PC-3 (cell line): ENCODE results near the gene PCNA. TPM values are rescaled to one million over a fixed set of nuclear protein-coding genes. Genes with fewer than 3 reads are reported as not detected.

ENCODE experiments used
- ATAC-seq: fragments of 200-7000 bp; cut with Tn5 transposase; 2 replicates; pipeline ENCODE4 v1.9.1; 2020; ENCODE audit warnings: mild to moderate bottlenecking, moderate library complexity
- BruUV-seq: library from RNA; stranded (reverse); fragments of 400-500 nt; replicated peaks from 2 replicates; lab custom pipeline; 2021; lab: Mats Ljungman, UMichigan
- CTCF ChIA-PET: fragments of 300-600 bp; sonication (Branson Sonifier 250); formaldehyde crosslinking; loops from one replicate; lab custom pipeline; 2022; ENCODE audit warnings: antibody characterized with exemption; lab: Charles Lee
- POLR2A ChIA-PET: fragments of 300-600 bp; sonication (Branson Sonifier 250); formaldehyde crosslinking; loops from one replicate; lab custom pipeline; 2022; ENCODE audit warnings: antibody characterized with exemption; ENCODE audit not compliant: unreplicated experiment; lab: Charles Lee
- DNase-seq: peaks from one replicate; pipeline ENCODE4 v3.0.0-alpha.2; 2015
- H2AFZ ChIP-seq: fragments of 300-600 bp; sonication (generic); 2 replicates; pipeline ENCODE4 v1.6.0; 2016; ENCODE audit warnings: antibody characterized with exemption, low read length
- H3F3A ChIP-seq: fragments of 300-600 bp; sonication (generic); one replicate; pipeline ENCODE4 v1.6.0; 2017; ENCODE audit warnings: antibody characterized with exemption, low read length, control low read depth, mild to moderate bottlenecking; ENCODE audit not compliant: unreplicated experiment
- H3K27ac ChIP-seq: fragments of 300-600 bp; sonication (generic); 2 replicates; pipeline ENCODE4 v1.5.1; 2016; ENCODE audit warnings: mild to moderate bottlenecking, low read length
- H3K27me3 ChIP-seq: fragments of 300-600 bp; sonication (generic); 2 replicates; pipeline ENCODE4 v1.6.1; 2016; ENCODE audit warnings: low read length, mixed read lengths
- H3K36me3 ChIP-seq: fragments of 300-600 bp; sonication (generic); 2 replicates; pipeline ENCODE4 v1.6.1; 2016; ENCODE audit warnings: low read depth, mixed run types, low read length, mixed read lengths
- H3K4me1 ChIP-seq: fragments of 300-600 bp; sonication (generic); 2 replicates; pipeline ENCODE4 v1.5.1; 2016; ENCODE audit warnings: low read length; ENCODE audit not compliant: insufficient read depth
- H3K4me2 ChIP-seq: fragments of 300-600 bp; sonication (generic); 2 replicates; pipeline ENCODE4 v1.6.0; 2016; ENCODE audit warnings: low read length
- H3K4me3 ChIP-seq: fragments of 300-600 bp; sonication (generic); 2 replicates; pipeline ENCODE4 v1.5.1; 2016; ENCODE audit warnings: mild to moderate bottlenecking, low read length, mixed read lengths
- H3K79me2 ChIP-seq: fragments of 300-600 bp; sonication (generic); 2 replicates; pipeline ENCODE4 v1.6.1; 2017; ENCODE audit warnings: low read length, mixed read lengths
- H3K9ac ChIP-seq: fragments of 300-600 bp; sonication (generic); 2 replicates; pipeline ENCODE4 v1.6.0; 2016; ENCODE audit warnings: mild to moderate bottlenecking, low read length
- H3K9me2 ChIP-seq: fragments of 300-600 bp; sonication (generic); replicated peaks from 2 replicates; pipeline ENCODE4 v1.6.1; 2016; ENCODE audit warnings: mixed run types, low read length, mixed read lengths
- H3K9me3 ChIP-seq: fragments of 300-600 bp; sonication (generic); 2 replicates; pipeline ENCODE4 v1.6.1; 2016; ENCODE audit warnings: low read length, mixed read lengths
- H4K20me1 ChIP-seq: fragments of 300-600 bp; sonication (generic); 2 replicates; pipeline ENCODE4 v1.6.1; 2016; ENCODE audit warnings: low read length, mixed read lengths
- CTCF ChIP-seq: fragments of 300-600 bp; sonication (generic); conservative IDR thresholded peaks from 2 replicates; pipeline ENCODE4 v1.5.1; 2017; ENCODE audit warnings: antibody characterized with exemption, low read depth, mild to moderate bottlenecking, low read length
- EZH2 ChIP-seq: fragments of 300-600 bp; sonication (generic); IDR thresholded peaks from one replicate; pipeline ENCODE4 v1.6.1; 2017; ENCODE audit warnings: antibody characterized with exemption, mild to moderate bottlenecking, low read length; ENCODE audit not compliant: unreplicated experiment
- EZH2phosphoT487 ChIP-seq: fragments of 300-600 bp; sonication (generic); IDR thresholded peaks from 2 replicates; pipeline ENCODE4 v1.6.1; 2018; ENCODE audit warnings: mild to moderate bottlenecking, antibody characterized with exemption, low read length, borderline replicate concordance
- intact Hi-C: fragments of 100-400 bp; cut with micrococcal nuclease; formaldehyde crosslinking; loops from 2 replicates; pipeline ENCODE4 v1.9.0; 2023
- total RNA-seq: library from RNA; depleted of rRNA; stranded (reverse); fragments of >200 nt; gene quantifications from 2 replicates; pipeline ENCODE4 v1.2.3, GENCODE V29; 2014

The PCNA gene
- total RNA-seq, 1 experiment from 2014 or later = 286 TPM

GRCh38 chr20:5148581-5148980 lies 28.8 kb upstream of the PCNA start:
- BruUV-seq = no TSS peak
- intact Hi-C loops = no loop called here

GRCh38 chr20:5146871-5147592 lies 27.3 kb upstream of the PCNA start:
- Histone ChIP-seq H3K79me2 (peaks cover 69% of the 10 kb centered on the region), H2AFZ (no peak overlapping the region), H3K27me3 (no peaks in the 10 kb centered on the region), H3K9ac (no peak overlapping the region), H3K4me1 (peaks cover 2% of the 10 kb centered on the region; the same call in 1 of the 2 replicates), H3K4me2 (no peak overlapping the region), H3K27ac (no peak overlapping the region), H3K9me3 (no peaks in the 10 kb centered on the region), H3K36me3 (no peaks in the 10 kb centered on the region), H3K4me3 (no peak overlapping the region), H3F3A (no peaks in the 10 kb centered on the region), H4K20me1 (no peaks in the 10 kb centered on the region), H3K9me2 (no peaks in the 10 kb centered on the region)
- intact Hi-C loops = no loop called here
- ChIA-PET CTCF (no interaction called here), POLR2A (no interaction called here)
- DNase-seq = no peak
- BruUV-seq = no TSS peak
- no peak for ATAC-seq
- TF ChIP-seq CTCF (no peak), EZH2 (no peak), EZH2phosphoT487 (no peak)

More at GRCh38 chr20:5148581-5148980, 28.8 kb upstream of the PCNA start:
- H3K9me3 ChIP-seq = no peaks in the 10 kb centered on the region
- no peaks in the 10 kb centered on the region for H4K20me1 ChIP-seq
- H3K36me3 ChIP-seq = no peaks in the 10 kb centered on the region
- H3K27me3 ChIP-seq = no peaks in the 10 kb centered on the region
- CTCF ChIA-PET = no interaction called here
- no peak for ATAC-seq
- H3K79me2 ChIP-seq = peaks cover 72% of the 10 kb centered on the region
- no peak overlapping the region for H3K4me2 ChIP-seq
- H3K4me3 ChIP-seq = no peak overlapping the region
- TF ChIP-seq CTCF (no peak), EZH2phosphoT487 (no peak), EZH2 (no peak)
- no peaks in the 10 kb centered on the region for H3F3A ChIP-seq
- POLR2A ChIA-PET = no interaction called here
- H3K9me2 ChIP-seq = no peaks in the 10 kb centered on the region
- H2AFZ ChIP-seq = no peak overlapping the region
- no peak overlapping the region for H3K27ac ChIP-seq
- no peak overlapping the region for H3K9ac ChIP-seq
- H3K4me1 ChIP-seq = peaks cover 17% of the 10 kb centered on the region
- no peak for DNase-seq

- H3K79me2 ChIP-seq = peaks cover 72% of the 10 kb centered on the region
- POLR2A ChIA-PET = no interaction called here
- H4K20me1 ChIP-seq = no peaks in the 10 kb centered on the region
- H3K4me3 ChIP-seq = no peak overlapping the region
- no peak for ATAC-seq
- no peaks in the 10 kb centered on the region; the same call in 1 of the 2 replicates for H3K4me1 ChIP-seq
- CTCF ChIA-PET = no interaction called here
- H3F3A ChIP-seq = no peaks in the 10 kb centered on the region
- intact Hi-C loops = no loop called here
- H2AFZ ChIP-seq = no peak overlapping the region
- no peaks in the 10 kb centered on the region for H3K9me2 ChIP-seq
- H3K36me3 ChIP-seq = no peaks in the 10 kb centered on the region
- DNase-seq = no peak
- no peaks in the 10 kb centered on the region for H3K9me3 ChIP-seq
- H3K9ac ChIP-seq = no peak overlapping the region
- TF ChIP-seq EZH2phosphoT487 = no peak
- TF ChIP-seq EZH2 = no peak
- no peak for TF ChIP-seq CTCF
- H3K4me2 ChIP-seq = no peak overlapping the region
- no peaks in the 10 kb centered on the region for H3K27me3 ChIP-seq
- H3K27ac ChIP-seq = no peak overlapping the region
- no TSS peak for BruUV-seq
Observed at GRCh38 chr20:5146099-5146668, 26.4 kb upstream of the PCNA start.
